ENCODE data around the gene NDUFV1. TPM values are rescaled to one million over a fixed set of nuclear protein-coding genes. Genes with fewer than 3 reads are reported as not detected.

Gene NDUFV1
- total and polyA plus RNA-seq, 9 of the 15 experiments (the other 6 are each of a cell fraction or from before 2014, with no cell fraction given): 10.8 to 423 (median 209) TPM

DNA sequence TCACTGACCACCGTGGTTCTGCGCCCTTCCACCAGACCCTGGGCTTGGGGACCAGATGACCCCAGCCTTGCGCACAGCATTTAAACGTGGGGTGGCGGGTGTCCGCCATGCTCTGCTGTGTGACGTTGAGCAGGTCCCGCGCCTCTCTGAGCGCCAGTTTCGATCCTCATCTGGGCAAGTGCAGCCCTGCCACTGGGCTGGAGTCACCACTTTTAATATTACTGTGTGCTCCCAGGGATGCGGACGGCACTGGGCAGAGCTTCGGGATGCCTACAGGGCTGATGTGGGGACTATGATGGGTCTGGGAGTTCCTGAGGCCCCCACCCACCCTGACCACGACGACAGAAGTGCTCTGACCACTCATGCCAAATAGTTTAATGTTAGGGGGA is 24.2 kb downstream of the NDUFV1 start (continued):
- TF ChIP-seq TCF15 (CRISPR knock-in tag; IDR thresholded peaks at IDR 0.05) (peak; percentile 57; the same call in 1 of the 2 replicates), KAT8 (IDR thresholded peaks at IDR 0.05; ENCODE audit: low read depth) (no peak), TOE1 (IDR thresholded peaks at IDR 0.05; ENCODE audit: borderline replicate concordance) (0 out of 2 replicates have a peak, but pooled peaks have one; percentile 21), TOE1 (CRISPR knock-in tag; IDR thresholded peaks at IDR 0.05; ENCODE audit: borderline replicate concordance, low read depth) (no peak), BRD9 (IDR thresholded peaks at IDR 0.05; ENCODE audit: low read depth, partially characterized antibody) (peak; percentile 71), MTF1 (CRISPR knock-in tag; IDR thresholded peaks at IDR 0.05; ENCODE audit: borderline replicate concordance) (0 out of 2 replicates have a peak, but pooled peaks have one; percentile 27), ZNF583 (CRISPR knock-in tag; IDR thresholded peaks at IDR 0.05) (0 out of 2 replicates have a peak, but pooled peaks have one; percentile 15), NRF1 (conservative IDR thresholded peaks at IDR 0.05 in 1 of 2, IDR thresholded peaks at IDR 0.05 in 1 of 2) (no peak), ZNF324 (CRISPR knock-in tag; IDR thresholded peaks at IDR 0.05) (no peak), MLX (CRISPR knock-in tag; conservative IDR thresholded peaks at IDR 0.05) (0 out of 4 replicates have a peak, but pooled peaks of 1 of the 2 experiments have one; percentile 20), DIDO1 (tag; IDR thresholded peaks at IDR 0.05; ENCODE audit: low read depth) (no peak), CHD4 (IDR thresholded peaks at IDR 0.05; ENCODE audit: insufficient read depth, insufficient replicate concordance, low read depth, low read length, poor library complexity, severe bottlenecking) (peak; percentile 93), ETV6 (IDR thresholded peaks at IDR 0.05; ENCODE audit: borderline replicate concordance in 1 of 2, low read depth in 2 of 2, low read length in 1 of 2) (no peak), ETV6 (CRISPR knock-in tag; IDR thresholded peaks at IDR 0.05; ENCODE audit: borderline replicate concordance) (no peak), TCF7L2 (IDR thresholded peaks at IDR 0.05; ENCODE audit: low read depth, low read length) (no peak), CEBPZ (IDR thresholded peaks at IDR 0.05; ENCODE audit: borderline replicate concordance, low read depth, low read length) (no peak), ZNF780A (CRISPR knock-in tag; IDR thresholded peaks at IDR 0.05) (no peak), CTBP1 (IDR thresholded peaks at IDR 0.05; ENCODE audit: borderline replicate concordance) (no peak), POLR2AphosphoS2 (IDR thresholded peaks at IDR 0.05; ENCODE audit: low read length) (no peak), MAFK (IDR thresholded peaks at IDR 0.05; ENCODE audit: low read length) (no peak), HDAC3 (IDR thresholded peaks at IDR 0.05; ENCODE audit: borderline replicate concordance, partially characterized antibody) (no peak)
- TF ChIP-seq, protein P1, sequence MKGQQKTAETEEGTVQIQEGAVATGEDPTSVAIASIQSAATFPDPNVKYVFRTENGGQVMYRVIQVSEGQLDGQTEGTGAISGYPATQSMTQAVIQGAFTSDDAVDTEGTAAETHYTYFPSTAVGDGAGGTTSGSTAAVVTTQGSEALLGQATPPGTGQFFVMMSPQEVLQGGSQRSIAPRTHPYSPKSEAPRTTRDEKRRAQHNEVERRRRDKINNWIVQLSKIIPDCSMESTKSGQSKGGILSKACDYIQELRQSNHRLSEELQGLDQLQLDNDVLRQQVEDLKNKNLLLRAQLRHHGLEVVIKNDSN (CRISPR knock-in tag; IDR thresholded peaks at IDR 0.05): peak; percentile 10; the same call in 1 of the 2 replicates
- TF ChIP-seq, protein P2, sequence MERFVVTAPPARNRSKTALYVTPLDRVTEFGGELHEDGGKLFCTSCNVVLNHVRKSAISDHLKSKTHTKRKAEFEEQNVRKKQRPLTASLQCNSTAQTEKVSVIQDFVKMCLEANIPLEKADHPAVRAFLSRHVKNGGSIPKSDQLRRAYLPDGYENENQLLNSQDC (CRISPR knock-in tag; IDR thresholded peaks at IDR 0.05): no peak
